ENCODE measurements around the gene RPS6KA2. TPM values are rescaled to one million over a fixed set of nuclear protein-coding genes. Genes with fewer than 3 reads are reported as not detected.

The RPS6KA2 gene
- total RNA-seq, 4 donors from 2014 or later, result 12.1 to 116 (median 26.4) TPM

GRCh38 chr6:166379103-166379586 is 247.9 kb downstream of the RPS6KA2 start:
- no peaks in the 10 kb centered on the region for H3K27me3 ChIP-seq
- H3K27ac ChIP-seq, result no peak overlapping the region
- no peak for DNase-seq
- H3K4me1 ChIP-seq, result peaks cover 0 to 9% (median 0%) of the 10 kb centered on the region in 4 donors
- H3K36me3 ChIP-seq, result no peaks in the 10 kb centered on the region
- H3K9me3 ChIP-seq, result no peaks in the 10 kb centered on the region
- no peak overlapping the region for H3K4me3 ChIP-seq
- TF ChIP-seq POLR2A (IDR thresholded peaks at IDR 0.05), result no peak
- TF ChIP-seq, protein P1, sequence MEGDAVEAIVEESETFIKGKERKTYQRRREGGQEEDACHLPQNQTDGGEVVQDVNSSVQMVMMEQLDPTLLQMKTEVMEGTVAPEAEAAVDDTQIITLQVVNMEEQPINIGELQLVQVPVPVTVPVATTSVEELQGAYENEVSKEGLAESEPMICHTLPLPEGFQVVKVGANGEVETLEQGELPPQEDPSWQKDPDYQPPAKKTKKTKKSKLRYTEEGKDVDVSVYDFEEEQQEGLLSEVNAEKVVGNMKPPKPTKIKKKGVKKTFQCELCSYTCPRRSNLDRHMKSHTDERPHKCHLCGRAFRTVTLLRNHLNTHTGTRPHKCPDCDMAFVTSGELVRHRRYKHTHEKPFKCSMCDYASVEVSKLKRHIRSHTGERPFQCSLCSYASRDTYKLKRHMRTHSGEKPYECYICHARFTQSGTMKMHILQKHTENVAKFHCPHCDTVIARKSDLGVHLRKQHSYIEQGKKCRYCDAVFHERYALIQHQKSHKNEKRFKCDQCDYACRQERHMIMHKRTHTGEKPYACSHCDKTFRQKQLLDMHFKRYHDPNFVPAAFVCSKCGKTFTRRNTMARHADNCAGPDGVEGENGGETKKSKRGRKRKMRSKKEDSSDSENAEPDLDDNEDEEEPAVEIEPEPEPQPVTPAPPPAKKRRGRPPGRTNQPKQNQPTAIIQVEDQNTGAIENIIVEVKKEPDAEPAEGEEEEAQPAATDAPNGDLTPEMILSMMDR (IDR thresholded peaks at IDR 0.05), result no peak

GRCh38 chr6:166377721-166378120 is 249.3 kb downstream of the RPS6KA2 start:
- Histone ChIP-seq H3K27me3 (no peaks in the 10 kb centered on the region), H3K4me3 (no peak overlapping the region), H3K27ac (no peak overlapping the region)

DNA sequence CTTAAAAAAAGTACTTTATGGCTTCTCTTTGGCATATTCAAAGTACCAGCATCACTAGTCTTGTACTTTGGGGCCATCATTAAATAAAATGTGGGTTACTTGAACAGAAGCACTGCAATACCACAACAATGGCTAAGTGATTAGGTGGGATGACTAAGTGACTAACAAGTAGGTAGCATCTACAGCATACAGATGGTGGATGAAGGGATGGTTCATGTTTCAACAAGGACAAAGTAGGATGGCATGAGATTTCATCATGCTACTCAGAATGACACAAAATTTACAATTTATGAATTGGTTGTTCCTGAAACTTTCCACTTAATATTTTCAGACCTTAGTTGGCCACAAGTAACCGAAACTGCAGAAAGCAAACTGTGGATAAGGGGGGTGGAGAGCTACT is 252.0 kb downstream of the RPS6KA2 start:
- H3K27ac ChIP-seq, result no peak overlapping the region
- no peak for DNase-seq
- H3K27me3 ChIP-seq, result no peaks in the 10 kb centered on the region
- no peaks in the 10 kb centered on the region for H3K9me3 ChIP-seq
- TF ChIP-seq, protein P1 (IDR thresholded peaks at IDR 0.05), result no peak
- TF ChIP-seq POLR2A (IDR thresholded peaks at IDR 0.05), result no peak
- no peaks in the 10 kb centered on the region for H3K4me1 ChIP-seq
- no peaks in the 10 kb centered on the region for H3K36me3 ChIP-seq
- no peak overlapping the region for H3K4me3 ChIP-seq

More at GRCh38 chr6:166377721-166378120, 249.3 kb downstream of the RPS6KA2 start:
- H3K9me3 ChIP-seq, result no peaks in the 10 kb centered on the region
- no peaks in the 10 kb centered on the region for H3K36me3 ChIP-seq
- DNase-seq, result no peak
- H3K4me1 ChIP-seq, result peaks cover 0 to 5% (median 0%) of the 10 kb centered on the region in 4 donors
- TF ChIP-seq, protein P1 (IDR thresholded peaks at IDR 0.05), result no peak
- TF ChIP-seq POLR2A (IDR thresholded peaks at IDR 0.05), result no peak

- Histone ChIP-seq H3K4me1 (no peaks in the 10 kb centered on the region), H3K4me3 (no peak overlapping the region), H3K9me3 (no peaks in the 10 kb centered on the region), H3K27ac (no peak overlapping the region), H3K36me3 (peaks cover 0 to 4% (median 0%) of the 10 kb centered on the region in 3 donors), H3K27me3 (no peaks in the 10 kb centered on the region)
- TF ChIP-seq POLR2A (IDR thresholded peaks at IDR 0.05), result no peak
- TF ChIP-seq, protein P1 (IDR thresholded peaks at IDR 0.05), result no peak
- DNase-seq, result no peak
Measured at GRCh38 chr6:166370489-166370888, 256.6 kb downstream of the RPS6KA2 start.

DNA sequence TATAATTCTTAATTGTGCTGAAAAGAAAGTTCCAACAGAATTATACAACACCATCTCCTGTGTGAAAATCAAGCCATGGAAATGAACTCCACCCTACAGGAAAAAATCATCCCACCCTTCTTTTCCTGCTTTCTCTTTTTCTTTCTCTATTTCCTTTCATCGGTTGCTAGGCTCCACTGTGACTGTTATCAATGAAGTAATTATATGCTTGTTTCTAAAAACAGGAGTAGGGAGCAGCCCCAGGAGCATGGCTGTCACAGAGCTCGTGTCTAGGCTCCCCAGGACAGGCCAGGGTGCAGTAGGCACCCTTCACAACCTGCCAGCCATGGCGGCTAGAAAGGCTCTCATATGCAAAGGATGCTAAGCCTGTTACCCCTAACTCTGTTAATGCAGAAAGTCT is 257.3 kb downstream of the RPS6KA2 start:
- H3K27ac ChIP-seq, result no peak overlapping the region
- no peak overlapping the region for H3K4me3 ChIP-seq
- H3K9me3 ChIP-seq, result no peaks in the 10 kb centered on the region
- no peaks in the 10 kb centered on the region for H3K4me1 ChIP-seq
- TF ChIP-seq, protein P1 (IDR thresholded peaks at IDR 0.05), result no peak
- TF ChIP-seq POLR2A (IDR thresholded peaks at IDR 0.05), result no peak
- H3K27me3 ChIP-seq, result no peaks in the 10 kb centered on the region
- no peak for DNase-seq
- peaks cover 0 to 9% (median 0%) of the 10 kb centered on the region in 3 donors for H3K36me3 ChIP-seq

- H3K9me3 ChIP-seq, result no peaks in the 10 kb centered on the region
- peaks cover 0 to 27% (median 0%) of the 10 kb centered on the region in 3 donors for H3K36me3 ChIP-seq
- no peak for TF ChIP-seq POLR2A (IDR thresholded peaks at IDR 0.05)
- TF ChIP-seq, protein P1 (IDR thresholded peaks at IDR 0.05), result no peak
- H3K4me3 ChIP-seq, result no peak overlapping the region
- DNase-seq, result no peak
- no peaks in the 10 kb centered on the region for H3K4me1 ChIP-seq
- H3K27ac ChIP-seq, result no peak overlapping the region
- no peaks in the 10 kb centered on the region for H3K27me3 ChIP-seq
Measured at GRCh38 chr6:166366921-166367320, 260.1 kb downstream of the RPS6KA2 start.

Data from Peyer's patch (tissue), 4 donors.